ENCODE measurements around the gene MUS81.

- TF ChIP-seq MAX (IDR thresholded peaks at IDR 0.05; ENCODE audit: low read depth, low read length) (no peak), CTCF (IDR thresholded peaks at IDR 0.05; ENCODE audit: low read depth, low read length) (no peak), MYC (IDR thresholded peaks at IDR 0.05; ENCODE audit: low read depth, low read length) (no peak; the same call in 1 of the 2 replicates), POLR2A (IDR thresholded peaks at IDR 0.05; ENCODE audit: extremely low read depth, insufficient read length) (no peak)
These were observed 10.1 kb downstream of the MUS81 start for GRCh38 chr11:65870307-65870658.

All from NB4 (cell line).